DMS153 (cell line): ENCODE measurements around the gene LCN2.

Experiments used
- DNase-seq: peaks from one replicate; lab custom pipeline; 2025; lab: John Stamatoyannopoulos, UW

Gene LCN2

DNA sequence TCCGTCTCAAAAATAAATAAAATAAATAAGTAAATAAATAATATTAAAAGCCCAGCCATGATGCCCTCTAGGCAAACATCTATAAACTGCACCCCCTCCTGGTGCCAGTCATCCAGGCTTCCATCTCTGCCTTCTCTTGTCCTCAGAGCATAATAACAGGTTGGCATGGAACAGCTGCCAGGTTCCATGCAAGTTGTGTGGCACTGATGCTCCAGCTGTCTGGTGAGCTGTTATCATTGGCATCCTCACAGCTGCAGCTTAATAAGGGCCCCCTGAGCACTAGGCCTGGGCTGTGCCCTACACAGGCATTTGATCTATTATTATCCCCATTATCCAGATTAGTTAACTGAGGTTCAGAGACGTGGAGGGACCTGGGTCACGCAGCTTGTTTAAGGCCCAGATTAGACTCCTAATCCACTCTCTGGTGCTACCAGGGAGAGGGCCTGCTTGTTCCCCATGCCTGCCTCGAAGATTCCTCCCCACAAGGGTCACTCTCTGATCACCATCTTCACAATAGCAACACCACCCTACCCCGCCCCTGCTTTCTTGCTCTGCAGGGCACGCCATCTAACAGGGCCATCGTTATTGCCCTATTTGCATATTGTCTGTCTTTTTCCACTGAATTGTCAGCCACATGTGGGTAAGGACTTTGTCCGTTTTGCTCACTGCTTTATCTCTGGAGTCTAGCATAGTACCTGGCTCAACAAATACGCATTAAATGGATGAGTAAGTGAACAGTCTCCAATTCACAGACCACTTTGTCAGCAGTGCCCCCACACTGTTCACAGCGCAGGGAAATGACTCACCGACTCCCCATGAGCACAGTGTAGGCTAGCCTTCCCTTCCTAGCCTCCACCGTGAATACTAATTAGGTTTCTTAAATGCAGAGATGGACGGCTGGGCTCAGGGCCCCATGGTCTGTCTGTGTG lies 52.5 kb downstream of the LCN2 start:
- DNase-seq, result no peak

DNA sequence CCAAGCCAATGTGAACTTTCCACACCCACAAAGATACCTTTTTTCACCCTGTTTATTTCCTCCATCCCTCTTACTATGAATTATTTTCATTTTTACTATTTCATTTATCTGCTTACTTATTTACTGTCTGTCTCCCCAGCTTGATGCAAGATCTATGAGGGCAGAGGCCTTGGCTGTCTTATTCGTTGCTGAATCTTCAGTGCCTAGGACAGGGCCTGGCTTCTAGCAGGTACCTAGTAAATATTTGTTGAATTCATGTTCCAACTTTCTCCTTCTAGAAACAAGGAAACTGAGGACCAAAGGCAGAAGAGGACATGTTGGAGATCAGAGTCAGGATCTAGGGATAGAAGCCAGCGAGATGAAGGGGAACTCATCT lies 53.4 kb downstream of the LCN2 start:
- DNase-seq, result no peak
